DOHH2 (cell line): ENCODE results near the gene CREBBP.

ENCODE experiments used
- H3F3A ChIP-seq: fragments of 200-600 bp; sonication (generic), shearing (Covaris generic); 2 replicates; pipeline ENCODE4 v1.6.0; 2016; ENCODE audit warnings: antibody characterized with exemption, mild to moderate bottlenecking; ENCODE audit not compliant: control insufficient read depth, insufficient read depth
- H3K27ac ChIP-seq: fragments of 200-600 bp; sonication (generic); 2 replicates; pipeline ENCODE4 v1.5.1; 2014; ENCODE audit warnings: low read depth, mild to moderate bottlenecking, low read length, moderate library complexity
- H3K27me3 ChIP-seq: fragments of 200-600 bp; sonication (generic); 2 replicates; pipeline ENCODE4 v1.6.1; 2014; ENCODE audit warnings: mild to moderate bottlenecking, low read length, mixed read lengths; ENCODE audit not compliant: control insufficient read depth
- H3K36me3 ChIP-seq: fragments of 200-600 bp; sonication (generic); 2 replicates; pipeline ENCODE4 v1.6.1; 2014; ENCODE audit warnings: mild to moderate bottlenecking, low read length, moderate library complexity, mixed read lengths; ENCODE audit not compliant: control insufficient read depth
- H3K4me1 ChIP-seq: fragments of 200-600 bp; sonication (generic); 2 replicates; pipeline ENCODE4 v1.6.1; 2014; ENCODE audit warnings: mild to moderate bottlenecking, low read length, mixed read lengths; ENCODE audit not compliant: control insufficient read depth
- H3K4me2 ChIP-seq: fragments of 200-600 bp; sonication (generic); 2 replicates; pipeline ENCODE4 v1.6.0; 2014; ENCODE audit warnings: mild to moderate bottlenecking, low read length, moderate library complexity
- H3K4me3 ChIP-seq: fragments of 200-600 bp; sonication (generic); 2 replicates; pipeline ENCODE4 v1.5.1; 2014; ENCODE audit warnings: mild to moderate bottlenecking, low read length, mixed read lengths
- H3K79me2 ChIP-seq: fragments of 200-600 bp; sonication (generic); 2 replicates; pipeline ENCODE4 v1.6.1; 2014; ENCODE audit warnings: mild to moderate bottlenecking, low read length, mixed read lengths; ENCODE audit not compliant: control insufficient read depth
- H3K9me2 ChIP-seq: fragments of 200-600 bp; sonication (generic); replicated peaks from 2 replicates; pipeline ENCODE4 v1.6.1; 2014; ENCODE audit warnings: mild to moderate bottlenecking, low read length, mixed read lengths; ENCODE audit not compliant: control insufficient read depth
- H3K9me3 ChIP-seq: fragments of 200-600 bp; sonication (generic); 2 replicates; pipeline ENCODE4 v1.6.1; 2014; ENCODE audit warnings: antibody characterized with exemption, low read length, mixed read lengths; ENCODE audit not compliant: control insufficient read depth, insufficient read depth
- H4K20me1 ChIP-seq: fragments of 200-600 bp; sonication (generic); 2 replicates; pipeline ENCODE4 v1.6.0; 2014; ENCODE audit warnings: low read depth, mild to moderate bottlenecking, antibody characterized with exemption, low read length, moderate library complexity; ENCODE audit not compliant: control insufficient read depth, insufficient read depth
- CTCF ChIP-seq: fragments of 200-600 bp; sonication (generic); IDR thresholded peaks from one replicate; pipeline ENCODE4 v1.5.1; 2014; ENCODE audit warnings: antibody characterized with exemption, mild to moderate bottlenecking, low read depth, low read length; ENCODE audit not compliant: poor library complexity, severe bottlenecking
- EZH2phosphoT487 ChIP-seq: fragments of 200-600 bp; sonication (generic); IDR thresholded peaks from 2 replicates; pipeline ENCODE4 v1.6.1; 2017; ENCODE audit warnings: borderline replicate concordance, mild to moderate bottlenecking, antibody characterized with exemption, low read length, moderate library complexity, mixed read lengths

Gene CREBBP

GRCh38 chr16:3849751-3850543 lies 30.6 kb downstream of the CREBBP start:
- Histone ChIP-seq H3K36me3 (peaks cover 35% of the 10 kb centered on the region), H3K4me2 (no peak overlapping the region), H3K79me2 (peaks cover 91% of the 10 kb centered on the region)

GRCh38 chr16:3846595-3847091 lies 33.9 kb downstream of the CREBBP start:
- no peaks in the 10 kb centered on the region for H3F3A ChIP-seq
- H3K4me2 ChIP-seq = no peak overlapping the region
- no peak overlapping the region for H3K4me3 ChIP-seq
- no peak overlapping the region for H3K27ac ChIP-seq
- peaks cover 35% of the 10 kb centered on the region for H3K36me3 ChIP-seq
- no peaks in the 10 kb centered on the region for H3K9me2 ChIP-seq
- H3K79me2 ChIP-seq = peaks cover 93% of the 10 kb centered on the region
- no peaks in the 10 kb centered on the region for H3K27me3 ChIP-seq
- no peaks in the 10 kb centered on the region for H3K9me3 ChIP-seq
- no peaks in the 10 kb centered on the region for H3K4me1 ChIP-seq
- peaks cover 6% of the 10 kb centered on the region; the same call in 1 of the 2 replicates for H4K20me1 ChIP-seq
- no peak for TF ChIP-seq CTCF

More at GRCh38 chr16:3849751-3850543, 30.6 kb downstream of the CREBBP start:
- no peaks in the 10 kb centered on the region for H3K4me1 ChIP-seq
- no peaks in the 10 kb centered on the region for H3K27me3 ChIP-seq
- no peak for TF ChIP-seq CTCF
- no peak for TF ChIP-seq EZH2phosphoT487
- H3K4me3 ChIP-seq = no peak overlapping the region
- no peaks in the 10 kb centered on the region for H3K9me2 ChIP-seq
- no peaks in the 10 kb centered on the region for H3K9me3 ChIP-seq
- H4K20me1 ChIP-seq = peaks cover 8% of the 10 kb centered on the region; the same call in 1 of the 2 replicates
- no peaks in the 10 kb centered on the region for H3F3A ChIP-seq
- no peak overlapping the region for H3K27ac ChIP-seq

GRCh38 chr16:3846087-3846486 lies 34.4 kb downstream of the CREBBP start:
- no peaks in the 10 kb centered on the region for H3K9me2 ChIP-seq
- H3K27ac ChIP-seq = no peak overlapping the region
- no peaks in the 10 kb centered on the region for H3K27me3 ChIP-seq
- peaks cover 96% of the 10 kb centered on the region for H3K79me2 ChIP-seq
- TF ChIP-seq CTCF (no peak), EZH2phosphoT487 (no peak)
- peaks cover 35% of the 10 kb centered on the region for H3K36me3 ChIP-seq
- H3K4me2 ChIP-seq = no peak overlapping the region
- no peaks in the 10 kb centered on the region for H3K9me3 ChIP-seq
- H3F3A ChIP-seq = no peaks in the 10 kb centered on the region
- no peaks in the 10 kb centered on the region for H3K4me1 ChIP-seq
- H4K20me1 ChIP-seq = peaks cover 6% of the 10 kb centered on the region; the same call in 1 of the 2 replicates
- H3K4me3 ChIP-seq = no peak overlapping the region
